Mesangial cell (primary cell): ENCODE data around the gene SERTM1. TPM values are rescaled to one million over a fixed set of nuclear protein-coding genes. Genes with fewer than 3 reads are reported as not detected.

Experiments used
- total RNA-seq: library from RNA; depleted of rRNA; stranded (reverse); fragments of >200 nt; gene quantifications from 2 replicates; pipeline ENCODE4 v1.2.3, GENCODE V29; 2015

Gene SERTM1
- not detected in 2 replicates for total RNA-seq

GRCh38 chr13:36673838-36674326 is at the start of gene SERTM1:
Gene SERTM1, plus strand, starts transcription at chr13:36674020. Its CDS starts 21,059 bp downstream, at chr13:36695079.

Other genes starting within 250 kb of the SERTM1 start
- 0.38 and 1.3 TPM in 2 replicates for gene CCNA1, start 241.5 kb upstream of the SERTM1 start, total RNA-seq
- 1.3 and 1.9 TPM in 2 replicates for gene RFXAP, start 145.2 kb downstream of the SERTM1 start, total RNA-seq
- gene SMAD9, start 246.2 kb downstream of the SERTM1 start, total RNA-seq, result 1.1 and 4.4 TPM in 2 replicates